HG03039 (cell line): ENCODE data around the gene CD248.
"Not testable (repeated sequence)": the region's sequence is repeated elsewhere in the genome, so short reads cannot be mapped to it uniquely, and the experiment has no call there.

Experiments used
- ATAC-seq: cut with Tn5 transposase; IDR thresholded peaks from one replicate; pipeline ENCODE4 v1.9.1; 2021; ENCODE audit warnings: mild to moderate bottlenecking, moderate library complexity; ENCODE audit not compliant: unreplicated experiment

The CD248 gene

GRCh38 chr11:66277064-66277463, 39.8 kb downstream of the CD248 start:
- ATAC-seq, result not testable (repeated sequence)

- ATAC-seq, result not testable (repeated sequence)
Measured at GRCh38 chr11:66276619-66277018, 40.2 kb downstream of the CD248 start.

GRCh38 chr11:66275984-66276612, 40.7 kb downstream of the CD248 start:
- no peak for ATAC-seq

- no peak for ATAC-seq
Measured at GRCh38 chr11:66275396-66275795, 41.4 kb downstream of the CD248 start.

GRCh38 chr11:66274219-66274618, 42.6 kb downstream of the CD248 start:
- no peak for ATAC-seq

GRCh38 chr11:66272596-66272995, 44.2 kb downstream of the CD248 start:
- no peak for ATAC-seq

GRCh38 chr11:66271816-66272215, 45.0 kb downstream of the CD248 start:
- ATAC-seq, result no peak

- ATAC-seq, result peak; percentile 2
Measured at GRCh38 chr11:66268952-66269905, 47.6 kb downstream of the CD248 start.

GRCh38 chr11:66268244-66268951, 48.4 kb downstream of the CD248 start, which contains the start of gene RAB1B:
RAB1B (plus strand) TSS chr11:66268639; CDS start chr11:66268680, 41 bp downstream.
- peak; percentile 75 for ATAC-seq

GRCh38 chr11:66267379-66268243, 49.2 kb downstream of the CD248 start:
- peak; percentile 37 for ATAC-seq

GRCh38 chr11:66267039-66267378, 49.8 kb downstream of the CD248 start:
- no peak for ATAC-seq

GRCh38 chr11:66266378-66267038, 50.3 kb downstream of the CD248 start:
- no peak for ATAC-seq

- no peak for ATAC-seq
Measured at GRCh38 chr11:66265531-66266377, 51.1 kb downstream of the CD248 start.

- ATAC-seq, result no peak
Measured at GRCh38 chr11:66264914-66265313, 51.9 kb downstream of the CD248 start.
